HPDE6-E6E7 (cell line): ENCODE measurements around the gene OR4M1.
"Not testable (repeated sequence)": the region's sequence is repeated elsewhere in the genome, so short reads cannot be mapped to it uniquely, and the experiment has no call there.

ENCODE experiments used
- DNase-seq: peaks from one replicate; pipeline ENCODE4 v3.0.0; 2011; ENCODE audit warnings: missing footprints; ENCODE audit errors: extremely low spot score

OR4M1 gene

DNA sequence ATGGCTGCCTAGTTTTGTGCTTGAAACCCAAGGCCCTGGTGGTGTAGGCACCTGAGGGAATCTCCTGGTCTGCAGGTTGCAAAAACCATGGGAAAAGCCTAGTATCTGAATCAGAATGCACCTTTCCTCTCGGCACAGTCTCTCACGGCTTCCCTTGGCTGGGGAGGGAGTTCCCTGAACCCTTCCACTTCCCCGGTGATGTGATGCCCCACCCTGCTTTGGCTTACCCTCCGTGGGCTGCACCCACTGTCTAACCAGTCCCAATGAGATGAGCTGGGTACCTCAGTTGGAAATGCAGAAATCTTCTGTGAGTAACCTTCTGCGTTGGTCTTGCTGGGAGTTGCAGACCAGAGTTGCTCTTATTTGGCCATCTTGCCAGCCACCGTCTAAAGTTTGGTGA lies 47.7 kb downstream of the OR4M1 start:
- DNase-seq: not testable (repeated sequence)

DNA sequence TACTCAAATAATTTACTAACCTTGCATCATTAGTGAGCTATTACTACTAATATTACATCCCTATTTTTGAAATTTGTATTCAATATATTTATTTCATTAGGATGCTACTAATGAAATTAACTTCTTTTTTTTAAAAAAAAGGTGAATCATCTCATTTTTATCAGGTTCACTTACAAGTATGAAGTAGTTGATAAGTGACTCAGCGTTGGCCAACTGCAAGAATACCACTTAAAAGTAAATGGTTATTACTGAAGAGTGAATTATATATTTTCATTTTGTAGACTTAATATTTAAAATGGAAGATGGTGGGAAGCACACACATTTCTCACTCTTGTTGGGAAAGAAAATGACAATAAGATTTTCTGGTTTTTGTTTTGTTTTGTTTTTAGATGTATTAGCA lies 49.9 kb downstream of the OR4M1 start:
- DNase-seq: no peak

DNA sequence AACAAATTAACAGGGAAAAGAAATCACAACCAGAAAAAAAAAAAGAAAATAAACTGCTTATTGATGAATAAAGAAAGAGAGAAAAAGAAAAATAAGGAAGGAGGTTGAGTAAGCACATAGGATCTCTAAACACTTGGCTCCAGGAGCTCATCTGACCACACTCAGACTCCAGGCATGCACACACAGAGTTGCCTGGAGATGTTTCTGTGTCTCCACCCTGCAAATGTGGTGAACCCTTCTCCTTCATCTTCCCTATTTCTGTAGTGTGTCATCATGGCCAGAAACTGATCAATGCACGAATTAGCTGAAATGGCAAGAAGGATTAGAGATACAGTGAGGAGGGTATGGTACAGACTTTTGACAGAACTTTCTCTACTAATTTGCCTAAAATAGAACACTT lies 50.5 kb downstream of the OR4M1 start:
- DNase-seq: no peak

DNA sequence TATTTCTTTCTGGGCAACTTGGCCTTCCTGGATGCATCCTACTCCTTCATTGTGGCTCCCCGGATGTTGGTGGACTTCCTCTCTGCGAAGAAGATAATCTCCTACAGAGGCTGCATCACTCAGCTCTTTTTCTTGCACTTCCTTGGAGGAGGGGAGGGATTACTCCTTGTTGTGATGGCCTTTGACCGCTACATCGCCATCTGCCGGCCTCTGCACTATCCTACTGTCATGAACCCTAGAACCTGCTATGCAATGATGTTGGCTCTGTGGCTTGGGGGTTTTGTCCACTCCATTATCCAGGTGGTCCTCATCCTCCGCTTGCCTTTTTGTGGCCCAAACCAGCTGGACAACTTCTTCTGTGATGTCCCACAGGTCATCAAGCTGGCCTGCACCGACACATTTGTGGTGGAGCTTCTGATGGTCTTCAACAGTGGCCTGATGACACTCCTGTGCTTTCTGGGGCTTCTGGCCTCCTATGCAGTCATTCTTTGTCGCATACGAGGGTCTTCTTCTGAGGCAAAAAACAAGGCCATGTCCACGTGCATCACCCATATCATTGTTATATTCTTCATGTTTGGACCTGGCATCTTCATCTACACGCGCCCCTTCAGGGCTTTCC lies 54.4 kb downstream of the OR4M1 start:
- not testable (repeated sequence) for DNase-seq

GRCh38 chr14:19828314-19828713 lies 55.0 kb downstream of the OR4M1 start:
- DNase-seq: no peak
